Measurements from ENCODE around the gene KASH5. TPM values are rescaled to one million over a fixed set of nuclear protein-coding genes. Genes with fewer than 3 reads are reported as not detected.
A peak's percentile ranks its signal among the peaks of the same experiment; 100 is the strongest.

KASH5 gene
- total and polyA plus RNA-seq, 2 of the 8 experiments (the other 6 are each of a cell fraction or from before 2014, with no cell fraction given) = 0.05 to 0.19 TPM

DNA sequence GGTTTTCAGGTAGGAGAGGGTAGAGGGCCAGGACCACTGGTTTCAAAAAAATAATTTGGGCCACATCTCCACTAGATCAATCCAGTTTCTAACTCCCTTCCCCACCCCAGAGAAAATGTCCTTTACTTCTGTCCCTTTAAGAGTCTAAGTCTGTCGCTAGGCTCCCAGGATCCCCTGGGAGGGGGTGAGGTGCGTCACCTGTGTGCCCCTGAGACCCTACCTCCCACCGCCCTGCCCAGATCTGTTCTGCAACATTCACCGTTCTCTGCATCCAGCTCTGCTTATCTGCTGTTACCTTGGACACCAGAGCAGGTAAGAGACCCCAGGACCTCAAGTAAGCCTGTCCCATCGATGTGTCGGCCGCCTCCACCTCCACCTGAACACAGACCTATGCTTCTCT is 37.1 kb downstream of the KASH5 start, which contains the start of gene GFY:
Gene GFY (plus strand): TSS at position 211 of the 400 bp plus-strand sequence. CDS start 1,043 bp downstream, outside the sequence.
- H3K79me2 ChIP-seq (ENCODE audit: control insufficient read depth in 1 of 2, insufficient read depth in 2 of 2, low read length in 2 of 2) = no peaks in the 10 kb centered on the region
- DNase-seq (ENCODE audit: low read depth in 1 of 2, low spot score in 2 of 2) (no peak), FAIRE-seq (no peak)
- peak within 1 kb of the TSS; percentile 57 to 97 for H3K4me2 ChIP-seq (ENCODE audit: insufficient read depth in 1 of 2, low read depth in 2 of 2, low read length in 2 of 2)
- no peaks in the 10 kb centered on the region for H3K36me3 ChIP-seq (ENCODE audit: control insufficient read depth in 2 of 4, insufficient read depth in 4 of 4, low read length in 3 of 4)
- peak within 1 kb of the TSS; percentile 63; the same call in 1 of the 2 replicates for H2BK5ac ChIP-seq (ENCODE audit: low read depth, low read length)
- ChIA-PET CTCF (ENCODE audit: partially characterized antibody) (interaction anchor here (0.6 to 5.2 kb wide), 10 partner anchors 8 to 742 kb away, joined by 3 to 49 read pairs (median 7); partner anchors contain the start of gene SLC17A7), POLR2A (ENCODE audit: partially characterized antibody) (interaction anchor here (0.6 to 5.0 kb wide), 10 partner anchors 8 to 200 kb away, joined by 3 to 21 read pairs (median 7); partner anchors contain the start of genes ALDH16A1 and PIH1D1)
- H3K79me1 ChIP-seq (ENCODE audit: low read depth, low read length) = no peaks in the 10 kb centered on the region
- H2AK5ac ChIP-seq (ENCODE audit: low read depth, low read length) = peak within 1 kb of the TSS; percentile 70; the same call in 1 of the 2 replicates
- H3K27ac ChIP-seq (ENCODE audit: low read depth, low read length) = no peak within 1 kb of the TSS
- H3K4ac ChIP-seq (replicated peaks; ENCODE audit: insufficient read length, low read depth, low read length) = peak within 1 kb of the TSS; percentile 58
- peak within 1 kb of the TSS in 3 of 4 experiments; percentile 22 to 52 (median 24); a peak in 5 of 8 replicates for H3K4me3 ChIP-seq (ENCODE audit: extremely low read depth in 1 of 4, insufficient read depth in 2 of 4, low read depth in 3 of 4, low read length in 4 of 4)
- H4K8ac ChIP-seq (ENCODE audit: extremely low read depth, insufficient read depth, low read length) = no peak within 1 kb of the TSS
- peaks cover 23 to 61% (median 57%) of the 10 kb centered on the region in 4 experiments for H3K27me3 ChIP-seq (replicated peaks in 1 of 4; ENCODE audit: control insufficient read depth in 3 of 4, extremely low read depth in 1 of 4, insufficient read depth in 3 of 4, low read length in 3 of 4)
- H3K9ac ChIP-seq (replicated peaks in 1 of 4; ENCODE audit: extremely low read depth in 1 of 4, low read depth in 3 of 4, low read length in 3 of 4) = no peak within 1 kb of the TSS
- no peak within 1 kb of the TSS for H4K5ac ChIP-seq (ENCODE audit: insufficient read length, low read depth, low read length)
- no peaks in the 10 kb centered on the region for H4K20me1 ChIP-seq (replicated peaks in 1 of 2; ENCODE audit: control insufficient read depth in 1 of 2, insufficient read depth in 2 of 2, low read length in 2 of 2)
- 71% methylated on average over 7 of the region's 7 CpGs; no CpG with 5 or more reads in 1 of the 2 experiments for WGBS, 2 experiments (ENCODE audit: extremely low coverage in 1 of 2, insufficient coverage in 1 of 2, insufficient read length in 1 of 2, insufficient replicate concordance in 2 of 2, low coverage in 1 of 2, low lambda C conversion rate in 2 of 2, missing lambda C conversion rate in 1 of 2)
- H2BK120ac ChIP-seq (replicated peaks; ENCODE audit: low read depth, low read length) = no peak within 1 kb of the TSS
- peaks cover 7 to 43% (median 25%) of the 10 kb centered on the region in 4 experiments for H3K4me1 ChIP-seq (replicated peaks in 1 of 4; ENCODE audit: control insufficient read depth in 3 of 4, insufficient read depth in 4 of 4, low read length in 3 of 4)
- 0 out of 2 replicates have a peak within 1 kb of the TSS, but pooled peaks have one; percentile 52 for H2AFZ ChIP-seq (ENCODE audit: low read length)
- H3K14ac ChIP-seq (ENCODE audit: insufficient read length) = no peak within 1 kb of the TSS
- H2BK15ac ChIP-seq (ENCODE audit: low read length) = peak within 1 kb of the TSS; percentile 19; the same call in 1 of the 2 replicates
- no peak within 1 kb of the TSS for H3K56ac ChIP-seq (replicated peaks; ENCODE audit: insufficient read length, low read depth, low read length)
- H2BK20ac ChIP-seq (ENCODE audit: low read length) = peak within 1 kb of the TSS; percentile 43; the same call in 1 of the 2 replicates
- H3K18ac ChIP-seq (ENCODE audit: extremely low read depth, low read length) = peak within 1 kb of the TSS; percentile 71
- peaks cover 21% of the 10 kb centered on the region for H3K23me2 ChIP-seq (ENCODE audit: low read depth, low read length)
- H3K23ac ChIP-seq (ENCODE audit: insufficient read length) = no peak within 1 kb of the TSS
- no peak within 1 kb of the TSS for H4K91ac ChIP-seq (replicated peaks; ENCODE audit: insufficient read length, low read length)
- no peaks in the 10 kb centered on the region for H3K9me3 ChIP-seq (ENCODE audit: insufficient read depth in 2 of 2, low read depth in 1 of 2, low read length in 1 of 2)
- H2BK12ac ChIP-seq (ENCODE audit: low read depth, low read length) = peak within 1 kb of the TSS; percentile 94
- TF ChIP-seq RNF2 (IDR thresholded peaks at IDR 0.05; ENCODE audit: borderline replicate concordance, low read depth, low read length, missing control alignments, poor library complexity, severe bottlenecking) (no peak), ASH2L (IDR thresholded peaks at IDR 0.05; ENCODE audit: low read length) (no peak), SP1 (IDR thresholded peaks at IDR 0.05; ENCODE audit: low read depth, low read length) (no peak), GABPA (IDR thresholded peaks at IDR 0.05; ENCODE audit: borderline replicate concordance, insufficient read depth, low read length) (no peak), CBX8 (IDR thresholded peaks at IDR 0.05; ENCODE audit: borderline replicate concordance, low read depth, low read length) (no peak), TEAD4 (IDR thresholded peaks at IDR 0.05; ENCODE audit: low read depth, low read length) (no peak), POU5F1 (IDR thresholded peaks at IDR 0.05; ENCODE audit: low read depth, low read length) (no peak), ZNF274 (IDR thresholded peaks at IDR 0.05; ENCODE audit: borderline replicate concordance, extremely low read depth, low read length) (no peak), POLR2A (IDR thresholded peaks at IDR 0.05; ENCODE audit: control extremely low read depth in 1 of 2, low read depth in 2 of 2, low read length in 2 of 2) (no peak), SIRT6 (IDR thresholded peaks at IDR 0.05; ENCODE audit: low read length) (no peak), CREB1 (IDR thresholded peaks at IDR 0.05) (no peak), SP2 (IDR thresholded peaks at IDR 0.05; ENCODE audit: low read length) (no peak), SP4 (IDR thresholded peaks at IDR 0.05; ENCODE audit: low read length) (no peak), BRCA1 (IDR thresholded peaks at IDR 0.05; ENCODE audit: low read depth, low read length) (no peak), TAF1 (IDR thresholded peaks at IDR 0.05; ENCODE audit: low read depth, low read length) (no peak)
